ENCODE results near the gene DIS3L2. TPM values are rescaled to one million over a fixed set of nuclear protein-coding genes. Genes with fewer than 3 reads are reported as not detected.

DIS3L2 gene
- total RNA-seq, 4 donors from 2014 or later, result 18.7 to 30.9 (median 26.1) TPM

- TF ChIP-seq CTCF (IDR thresholded peaks at IDR 0.05; ENCODE audit: low read depth), result no peak
Observed at GRCh38 chr2:232238596-232238995, 277.1 kb downstream of the DIS3L2 start.

GRCh38 chr2:232239951-232240681, 278.6 kb downstream of the DIS3L2 start:
- TF ChIP-seq CTCF (IDR thresholded peaks at IDR 0.05; ENCODE audit: low read depth), result no peak

- TF ChIP-seq CTCF (IDR thresholded peaks at IDR 0.05; ENCODE audit: low read depth), result no peak
Observed at GRCh38 chr2:232240906-232241305, 279.4 kb downstream of the DIS3L2 start.

GRCh38 chr2:232242316-232242715, 280.8 kb downstream of the DIS3L2 start:
- no peak for TF ChIP-seq CTCF (IDR thresholded peaks at IDR 0.05; ENCODE audit: low read depth)

GRCh38 chr2:232245111-232245510, 283.6 kb downstream of the DIS3L2 start:
- TF ChIP-seq CTCF (IDR thresholded peaks at IDR 0.05; ENCODE audit: low read depth), result no peak

- no peak for TF ChIP-seq CTCF (IDR thresholded peaks at IDR 0.05; ENCODE audit: low read depth)
Observed at GRCh38 chr2:232246245-232246644, 284.7 kb downstream of the DIS3L2 start.

- no peak for TF ChIP-seq CTCF (IDR thresholded peaks at IDR 0.05; ENCODE audit: low read depth)
Observed at GRCh38 chr2:232249096-232249495, 287.6 kb downstream of the DIS3L2 start.

Measured in subcutaneous adipose tissue (tissue), 4 donors.